Measurements from ENCODE around the gene JAKMIP2.
"Not testable (repeated sequence)": the region's sequence is repeated elsewhere in the genome, so short reads cannot be mapped to it uniquely, and the experiment has no call there.

JAKMIP2 gene

DNA sequence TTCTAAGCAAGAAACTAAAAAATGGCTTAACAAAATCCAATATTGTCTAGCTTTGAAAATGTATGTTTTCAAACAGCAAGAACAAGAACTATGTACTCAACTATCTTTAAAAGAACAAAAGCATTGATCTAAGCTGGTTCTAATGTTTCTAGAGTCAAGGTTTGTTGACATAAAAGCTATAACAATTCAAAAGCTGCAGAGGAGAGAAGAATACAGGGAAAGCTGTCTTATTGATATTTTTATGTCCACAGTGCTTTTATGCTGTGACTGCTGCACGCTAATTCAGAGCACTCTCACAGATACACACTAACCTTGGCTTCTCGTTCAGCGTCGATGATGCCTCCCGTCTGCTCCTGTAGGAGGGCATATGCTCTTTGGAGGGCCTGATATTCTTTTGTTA is 143.2 kb downstream of the JAKMIP2 start:
- no peak for DNase-seq

DNA sequence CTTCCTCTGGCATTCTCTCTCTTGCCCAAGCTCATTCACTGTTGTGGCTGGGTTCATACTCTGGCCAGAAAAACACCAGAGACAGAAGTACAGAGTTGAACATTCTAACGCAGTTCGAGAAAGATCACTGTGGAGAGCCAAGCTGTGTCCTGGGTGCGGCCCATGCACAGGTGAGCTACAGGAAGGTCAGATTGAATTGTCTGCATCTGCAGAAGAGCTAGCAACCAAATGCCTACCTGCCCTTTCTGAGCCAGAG is 145.9 kb downstream of the JAKMIP2 start:
- DNase-seq = no peak

DNA sequence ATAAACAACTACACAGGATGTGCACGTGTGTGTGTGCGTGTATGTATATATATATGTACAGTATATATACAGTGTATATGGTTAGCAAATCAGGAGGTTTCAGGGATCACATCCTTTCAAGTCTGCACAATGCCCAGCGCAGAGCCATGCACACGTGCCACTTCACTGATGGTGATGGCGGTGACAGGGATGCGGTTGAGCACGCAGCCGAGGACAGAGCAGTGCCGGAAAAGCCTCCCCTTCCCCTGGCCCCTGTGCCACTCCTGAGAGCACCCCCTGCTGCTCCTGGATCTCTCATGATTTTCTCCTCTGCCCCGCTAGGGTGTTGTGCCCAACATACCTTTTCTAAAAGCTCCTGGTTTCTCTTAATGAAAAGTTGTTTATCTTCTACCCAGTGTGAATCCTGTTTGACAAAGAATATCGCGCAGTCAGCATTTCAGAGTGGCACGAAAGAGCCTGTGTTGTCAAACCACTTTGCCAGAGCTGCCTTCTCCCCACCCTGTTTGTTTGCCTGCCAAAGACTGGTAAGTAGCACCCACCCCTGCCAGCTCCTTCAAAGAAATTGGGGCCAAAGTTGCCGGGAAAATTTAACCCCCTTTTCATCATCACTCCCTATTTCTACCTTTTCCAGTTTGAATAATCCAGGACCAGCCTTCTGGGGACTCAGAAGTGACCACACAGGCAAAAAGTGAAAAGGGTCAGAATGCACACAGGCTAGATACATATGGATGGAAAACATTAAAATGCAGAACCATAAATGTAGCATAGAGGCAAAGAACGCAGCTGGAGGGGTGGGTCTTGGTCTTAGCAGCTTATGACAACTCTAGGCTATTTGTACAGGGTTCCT is 146.4 kb downstream of the JAKMIP2 start:
- DNase-seq = no peak

DNA sequence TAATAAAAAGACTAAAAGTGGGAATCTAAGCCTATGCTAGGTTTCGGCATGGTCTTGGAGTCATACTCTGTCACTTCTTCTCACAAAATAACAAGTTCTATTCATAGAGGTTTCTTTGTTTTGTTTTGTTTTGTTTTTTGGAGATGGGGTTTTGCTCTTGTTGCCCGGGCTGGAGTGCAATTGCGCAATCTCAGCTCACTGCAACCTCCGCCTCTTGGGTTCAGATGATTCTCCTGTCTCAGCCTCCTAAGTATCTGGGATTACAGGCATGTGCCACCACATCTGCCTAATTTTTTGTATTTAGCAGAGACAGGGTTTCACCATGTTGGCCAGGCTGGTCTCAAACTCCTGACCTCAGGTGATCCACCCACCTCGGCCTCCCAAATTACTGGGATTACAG is 147.1 kb downstream of the JAKMIP2 start:
- not testable (repeated sequence) for DNase-seq

DNA sequence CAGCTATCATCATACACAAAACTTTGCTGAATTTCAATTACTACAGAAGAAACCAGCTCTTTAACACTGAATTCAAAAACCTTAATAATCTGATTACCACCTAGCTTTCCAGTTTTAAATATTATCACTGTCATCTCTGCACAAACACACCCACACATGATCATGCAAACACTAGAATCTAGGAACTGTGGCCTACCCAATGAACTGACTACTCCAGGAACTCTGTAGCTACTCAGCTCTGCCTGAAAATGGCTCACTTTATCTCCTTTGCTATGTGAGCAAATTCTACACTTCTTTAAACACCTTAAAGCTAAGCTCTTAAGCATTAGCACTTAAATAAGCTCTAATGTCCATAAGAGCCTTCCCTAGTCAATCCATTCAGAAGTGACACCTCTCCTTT is 149.4 kb downstream of the JAKMIP2 start:
- no peak for DNase-seq

DNA sequence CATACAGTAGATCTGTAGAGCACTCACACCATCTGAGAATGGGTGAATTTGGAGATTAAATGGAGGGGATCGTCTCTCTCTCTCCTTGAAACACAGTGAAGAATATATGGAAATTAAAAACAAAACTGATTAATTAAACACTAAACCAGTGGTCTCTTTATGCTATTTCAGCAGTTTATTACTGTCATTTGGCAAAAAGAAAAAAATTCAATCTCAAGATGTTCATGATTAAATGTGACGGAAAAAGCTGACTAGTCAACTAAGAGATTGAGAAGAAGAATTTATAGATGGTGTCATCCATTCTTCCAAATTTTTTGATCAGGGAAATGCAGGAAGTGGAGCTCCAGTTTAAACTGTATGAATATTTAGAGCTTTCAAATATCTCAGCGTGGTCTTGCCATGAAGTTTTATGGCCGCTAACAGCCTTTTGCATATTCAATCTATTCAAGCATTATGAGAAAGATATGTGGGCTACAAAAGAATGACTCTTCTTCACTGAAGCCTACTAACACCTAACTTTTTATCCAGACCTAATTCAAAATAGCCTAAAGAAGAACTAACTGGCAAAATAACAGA is 151.0 kb downstream of the JAKMIP2 start:
- DNase-seq = no peak

DNA sequence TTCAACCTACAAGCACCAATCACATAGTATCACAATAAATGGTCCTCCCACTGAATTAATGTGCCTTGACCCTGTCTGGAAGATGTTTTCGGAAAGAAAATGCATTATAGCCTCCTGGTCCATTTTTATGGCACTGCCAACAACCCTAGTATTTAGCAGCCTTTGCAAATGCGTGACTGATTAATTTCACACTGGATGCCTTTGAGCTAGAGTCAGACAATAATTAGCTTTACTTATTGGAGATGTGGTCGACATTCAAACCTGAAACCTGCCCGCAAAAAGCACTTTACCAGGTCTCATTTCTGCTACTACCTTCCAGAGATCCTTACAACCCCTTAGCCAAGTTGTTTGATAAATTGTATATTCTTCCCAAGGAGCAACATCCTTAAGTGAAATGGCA is 153.3 kb downstream of the JAKMIP2 start:
- DNase-seq = no peak

DNA sequence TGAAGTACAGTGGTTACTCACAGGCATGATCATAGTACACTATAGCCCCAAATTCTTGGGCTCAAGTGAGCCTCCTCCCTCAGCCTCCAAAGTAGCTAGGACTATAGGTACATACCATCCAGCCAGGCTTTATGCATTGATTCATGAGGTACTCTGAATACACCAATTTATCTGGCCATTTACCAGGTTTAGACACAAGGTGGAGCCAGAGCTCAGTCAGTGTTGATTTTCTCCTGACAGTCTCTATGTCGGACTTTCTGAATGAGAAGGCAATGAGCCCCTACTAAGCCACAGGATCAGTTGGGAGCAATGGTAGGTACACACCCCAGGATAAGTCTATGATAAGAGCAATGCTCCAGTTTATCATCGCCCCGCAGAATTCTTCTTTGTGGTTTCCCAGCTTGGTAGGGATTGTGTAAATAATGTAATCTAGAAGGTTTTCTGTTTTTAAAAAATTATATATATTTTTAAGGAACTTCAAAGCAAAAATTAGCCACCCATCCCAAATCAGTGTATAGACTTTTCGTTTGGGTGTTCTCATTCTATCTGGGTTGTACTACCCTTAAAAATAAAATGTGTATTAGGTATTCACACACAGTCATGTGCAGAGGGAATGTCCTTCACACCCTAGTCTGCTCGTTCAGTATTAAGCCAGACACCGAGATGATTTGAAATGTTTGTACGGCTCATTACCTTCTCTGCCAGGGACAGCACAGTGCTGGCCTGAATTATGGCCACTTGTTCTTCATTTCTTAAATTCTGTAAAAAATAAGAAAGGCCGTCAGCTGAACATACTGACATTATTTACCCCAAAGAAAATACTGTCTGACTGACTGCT is 154.3 kb downstream of the JAKMIP2 start:
- DNase-seq = peak; percentile 41 to 60

DNA sequence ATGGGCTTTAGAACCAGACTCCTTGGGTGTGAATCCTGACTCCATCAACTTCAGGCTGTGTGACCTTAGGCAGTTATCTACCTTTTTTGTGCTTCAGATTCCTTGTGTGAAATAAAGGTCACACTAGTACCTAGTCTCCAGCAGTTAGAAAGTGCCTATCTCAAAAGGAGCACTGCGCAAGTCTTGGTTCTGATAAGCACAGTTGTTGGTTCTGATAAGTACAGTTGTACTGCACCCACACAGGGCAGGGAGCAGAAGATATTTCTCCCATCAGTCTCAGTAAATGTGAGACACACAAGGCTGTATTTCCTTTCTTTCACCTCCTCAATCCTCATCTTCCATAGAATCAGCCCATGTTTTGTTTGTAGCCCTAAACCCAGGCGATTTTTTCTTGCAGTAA is 156.1 kb downstream of the JAKMIP2 start:
- no peak for DNase-seq

DNA sequence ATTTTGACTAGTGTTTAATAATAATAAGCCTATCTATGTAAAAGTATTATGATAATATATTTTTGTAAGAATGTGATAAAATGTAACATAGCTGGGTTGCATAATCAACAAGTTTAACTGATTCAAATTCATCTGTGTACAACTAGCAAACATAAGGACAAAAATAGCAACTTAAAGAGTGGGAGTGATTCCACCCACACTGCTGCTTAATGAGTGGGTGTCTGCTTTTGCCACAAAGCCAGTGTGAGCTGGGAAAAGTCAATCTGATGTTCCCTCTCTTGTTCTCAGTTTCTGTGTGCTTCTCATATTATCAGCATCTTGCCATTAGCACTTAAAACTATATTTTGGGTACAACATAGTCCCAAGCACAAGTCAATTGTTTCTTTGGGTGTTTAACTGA is 161.5 kb downstream of the JAKMIP2 start:
- no peak for DNase-seq

DNA sequence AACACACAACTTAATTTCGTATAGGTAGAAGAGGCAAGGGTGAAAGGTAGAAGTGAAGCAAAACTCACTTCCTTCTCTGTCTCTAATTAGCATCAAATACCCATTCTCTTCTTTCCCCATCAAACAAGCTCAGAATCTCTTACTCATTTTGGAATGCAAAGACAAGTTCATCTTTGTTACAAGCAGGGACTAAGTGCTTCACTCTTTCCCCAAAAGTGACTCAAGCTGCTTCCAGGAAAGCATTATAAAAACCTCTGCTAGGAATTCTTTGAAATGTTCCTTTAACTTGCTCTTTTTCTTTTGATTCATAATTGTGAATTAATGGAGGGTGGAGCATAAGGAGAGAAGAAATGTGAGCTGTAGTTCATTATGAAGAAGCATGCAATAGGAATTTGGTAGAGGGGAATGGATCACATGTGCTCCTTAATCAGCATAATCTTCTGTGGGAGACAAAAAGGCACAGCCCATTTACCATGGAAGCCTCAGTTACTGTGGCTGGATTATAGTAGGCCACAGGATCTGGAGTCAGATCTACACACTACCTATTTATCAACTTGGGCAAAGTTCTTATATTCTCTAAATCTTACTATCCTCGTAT is 163.1 kb downstream of the JAKMIP2 start:
- DNase-seq = no peak

DNA sequence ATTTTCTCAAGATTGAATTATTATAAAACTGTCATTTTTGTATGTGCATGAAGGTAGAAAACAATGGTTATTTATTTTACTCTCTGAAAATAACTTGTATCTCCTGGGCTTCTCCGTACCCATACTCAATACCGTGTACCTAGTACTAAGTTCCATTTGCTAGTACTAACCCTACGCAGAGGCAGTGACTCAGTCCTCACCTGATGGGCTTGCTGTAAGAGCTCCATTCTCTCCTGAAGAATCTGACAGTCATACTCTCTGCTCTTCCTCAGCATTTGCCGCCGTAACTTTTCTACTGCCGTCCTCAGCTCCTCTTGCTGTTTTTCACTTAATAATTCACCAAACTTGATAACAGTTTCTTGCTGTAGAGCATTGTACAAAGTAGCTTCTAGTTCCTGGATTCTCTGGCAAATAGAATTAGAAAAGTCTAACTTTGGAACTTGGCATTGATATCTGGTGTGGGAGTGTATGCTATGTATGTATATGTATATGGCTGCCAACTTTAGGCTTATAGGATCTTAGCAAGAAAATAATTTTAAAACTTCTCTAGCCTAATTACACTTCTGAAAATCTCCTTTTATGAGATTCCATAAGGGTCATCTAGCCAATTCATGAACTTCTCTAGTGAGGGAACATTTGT is 164.7 kb downstream of the JAKMIP2 start:
- no peak for DNase-seq

DNA sequence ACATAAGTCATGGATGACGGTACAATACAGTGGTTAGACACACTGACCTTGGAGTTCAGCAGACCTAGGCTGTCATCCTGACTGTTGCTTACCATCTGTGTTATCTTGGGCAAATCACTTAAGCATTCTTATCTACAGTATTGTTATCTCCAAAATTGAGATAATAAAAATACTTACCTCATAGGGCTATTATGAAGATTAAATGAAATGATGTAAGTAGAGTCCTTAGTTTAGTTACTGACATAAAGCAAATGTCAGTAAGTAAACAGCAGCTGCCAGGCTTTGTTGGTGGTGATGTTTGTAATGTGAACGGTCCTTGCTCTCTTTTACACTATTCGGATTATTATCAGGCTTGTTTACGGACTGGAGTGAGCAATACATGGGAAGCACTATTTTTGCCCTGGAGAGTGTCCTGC is 165.3 kb downstream of the JAKMIP2 start:
- DNase-seq = no peak

DNA sequence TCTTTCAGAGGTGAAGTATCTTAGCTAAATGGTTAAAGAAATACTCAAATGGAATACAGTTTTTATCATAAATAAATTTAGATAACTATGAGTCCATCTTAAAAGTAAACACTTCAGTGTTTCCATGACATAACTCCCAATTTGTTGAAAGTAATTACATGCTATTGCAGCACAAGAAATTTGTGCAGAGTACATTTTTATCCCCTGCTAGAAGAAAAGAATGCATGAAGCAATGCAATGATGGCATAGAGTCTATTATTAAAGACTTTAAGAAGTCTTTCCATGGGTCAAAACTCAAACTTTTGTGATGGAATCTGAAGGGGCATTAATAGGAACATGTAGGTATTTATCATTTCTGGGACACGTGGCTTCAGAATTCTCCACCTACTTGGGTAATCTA is 166.1 kb downstream of the JAKMIP2 start:
- no peak for DNase-seq

DNA sequence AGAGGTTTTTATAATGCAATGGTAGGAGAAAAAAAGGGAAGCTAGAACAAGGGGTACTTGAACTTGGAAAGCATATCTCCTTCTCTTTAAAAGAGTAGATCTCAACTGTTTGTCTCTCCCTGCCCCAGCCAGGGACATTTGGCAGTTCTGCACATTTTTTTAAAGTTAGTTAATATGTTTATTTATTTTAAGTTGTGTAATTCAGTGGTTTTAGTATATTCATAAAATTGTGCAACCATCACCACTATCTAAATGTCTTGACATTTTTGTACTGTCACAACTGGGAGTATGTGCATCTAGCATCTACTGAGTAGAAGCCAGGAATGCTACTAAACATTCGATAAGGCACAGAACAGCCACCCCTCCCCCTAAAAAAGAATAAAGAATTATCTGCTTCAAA is 169.2 kb downstream of the JAKMIP2 start:
- no peak for DNase-seq

DNA sequence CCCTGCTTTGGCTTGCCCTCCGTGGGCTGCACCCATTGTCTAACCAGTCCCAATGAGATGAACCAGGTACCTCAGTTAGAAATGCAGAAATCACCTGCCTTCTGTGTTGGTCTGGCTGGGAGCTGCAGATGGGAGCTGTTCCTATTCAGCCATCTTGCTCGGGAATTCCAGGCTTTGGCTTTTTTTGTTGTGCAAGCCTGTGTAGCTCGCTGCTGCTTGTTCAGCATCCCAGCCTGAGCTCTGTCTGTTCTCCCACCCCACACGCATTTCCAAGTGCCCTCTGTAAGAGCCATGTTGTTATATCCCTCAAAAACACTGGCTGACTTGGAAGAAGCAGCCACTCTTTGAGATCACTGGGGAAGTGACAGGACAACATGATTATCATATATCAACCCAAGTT is 171.0 kb downstream of the JAKMIP2 start:
- DNase-seq = no peak

DNA sequence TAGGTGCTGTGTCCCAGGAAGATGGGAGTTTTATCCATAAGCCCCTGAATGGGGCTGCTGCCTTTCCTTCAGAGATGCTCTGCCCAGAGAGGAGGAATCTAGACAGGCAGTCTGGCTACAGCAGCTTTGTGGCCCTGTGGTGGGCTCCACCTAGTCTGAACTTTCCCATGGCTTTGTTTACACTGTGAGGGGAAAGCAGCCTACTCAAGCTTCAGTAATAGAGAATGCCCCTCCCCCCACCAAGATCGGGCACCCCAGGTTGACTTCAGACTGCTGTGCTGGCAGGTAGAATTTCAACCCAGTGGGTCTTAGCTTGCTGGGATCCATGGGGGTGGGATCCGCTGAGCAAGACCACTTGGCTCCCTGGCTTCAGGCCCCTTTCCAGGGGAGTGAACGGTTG is 171.7 kb downstream of the JAKMIP2 start:
- no peak for DNase-seq

DNA sequence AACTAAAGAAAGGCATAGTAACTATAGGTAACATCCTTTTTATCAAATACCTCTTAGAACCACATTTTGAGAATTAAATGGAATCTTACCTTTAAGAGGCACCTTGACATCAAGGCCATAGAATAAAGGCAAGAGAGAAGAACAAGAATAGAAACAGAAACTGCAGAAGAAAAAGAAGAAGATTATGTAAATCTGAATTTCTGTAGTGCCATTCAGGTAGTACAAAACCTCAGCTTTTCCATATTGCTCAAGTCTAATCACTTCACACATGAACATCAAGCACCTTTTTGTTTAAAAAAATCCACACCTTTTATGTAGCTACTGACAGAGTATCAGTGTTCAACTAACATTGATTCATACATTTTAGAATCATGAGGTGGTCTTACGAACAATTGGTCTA is 180.9 kb downstream of the JAKMIP2 start:
- DNase-seq = no peak

DNA sequence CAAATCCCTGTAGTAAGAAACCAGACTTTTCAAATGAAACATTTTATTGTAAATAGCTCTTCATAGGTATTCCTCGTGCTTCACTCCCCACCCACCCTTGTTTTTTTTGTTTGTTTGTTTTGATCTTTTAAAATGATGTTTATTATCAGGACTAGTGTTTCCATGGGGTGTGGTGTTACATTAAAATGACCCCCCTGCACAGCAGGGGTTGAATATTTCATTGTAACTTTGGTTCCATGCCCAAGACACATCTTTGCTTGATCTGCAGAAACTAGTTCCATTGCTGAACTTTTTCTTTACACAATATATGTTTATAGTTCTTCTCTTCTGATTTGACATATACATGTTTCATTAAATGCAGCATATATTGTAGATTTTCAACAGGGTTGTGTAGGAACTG is 191.4 kb downstream of the JAKMIP2 start:
- DNase-seq = no peak

DNA sequence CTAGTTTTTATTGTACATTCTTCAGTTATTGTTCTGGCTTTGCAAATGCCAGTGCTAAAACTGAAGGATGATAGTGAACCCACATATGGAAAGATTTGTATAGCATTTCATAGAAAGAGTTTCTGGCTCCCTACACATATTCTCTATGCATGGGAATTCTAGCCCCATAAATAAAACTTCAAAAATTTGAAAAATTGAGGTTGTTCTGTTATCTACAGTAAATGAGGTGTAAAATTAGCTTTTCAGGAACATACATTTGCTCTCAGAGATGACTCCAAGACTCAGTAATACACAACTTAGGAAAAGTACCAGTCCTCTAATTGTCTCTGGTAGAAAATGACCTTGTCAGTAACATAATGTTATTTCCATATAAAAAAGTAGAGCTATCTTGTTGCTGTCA is 192.4 kb downstream of the JAKMIP2 start:
- DNase-seq = no peak

DNA sequence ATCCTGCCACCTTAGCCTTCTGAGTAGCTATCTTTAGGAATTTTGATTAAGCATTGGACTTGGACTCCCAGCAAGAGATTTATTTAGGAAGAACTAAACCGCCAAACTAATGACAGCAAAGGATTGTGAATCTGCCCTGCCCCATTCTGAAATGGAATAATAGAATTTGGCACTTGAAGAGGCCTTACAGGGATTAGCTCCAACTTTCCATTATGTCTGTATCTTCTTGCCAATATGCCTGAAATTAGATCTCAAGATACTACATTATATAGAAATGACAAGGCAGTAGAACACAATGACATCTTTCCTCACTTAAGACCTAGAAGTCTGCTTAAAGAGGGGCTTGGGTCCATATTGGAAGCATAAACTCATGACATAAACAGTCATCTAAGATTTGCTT is 195.7 kb downstream of the JAKMIP2 start:
- no peak for DNase-seq

DNA sequence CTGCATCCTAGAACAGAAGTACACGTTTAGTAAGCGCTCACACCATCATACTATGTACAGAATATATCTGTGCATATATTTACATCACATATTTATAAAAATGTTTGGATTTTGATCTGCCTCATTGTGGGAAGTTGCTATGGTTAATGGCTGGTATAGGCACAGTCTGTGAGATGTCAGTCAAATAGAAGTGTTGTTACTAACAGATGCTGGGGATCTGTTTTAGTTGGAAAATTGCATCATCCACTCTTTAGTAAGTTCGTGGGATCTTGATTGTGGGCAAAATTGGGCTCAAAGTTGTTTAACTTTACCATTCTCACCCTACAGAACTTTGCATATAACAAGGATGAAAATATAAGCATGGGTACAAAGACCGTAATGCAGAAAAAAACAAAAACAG is 196.3 kb downstream of the JAKMIP2 start:
- DNase-seq = no peak

DNA sequence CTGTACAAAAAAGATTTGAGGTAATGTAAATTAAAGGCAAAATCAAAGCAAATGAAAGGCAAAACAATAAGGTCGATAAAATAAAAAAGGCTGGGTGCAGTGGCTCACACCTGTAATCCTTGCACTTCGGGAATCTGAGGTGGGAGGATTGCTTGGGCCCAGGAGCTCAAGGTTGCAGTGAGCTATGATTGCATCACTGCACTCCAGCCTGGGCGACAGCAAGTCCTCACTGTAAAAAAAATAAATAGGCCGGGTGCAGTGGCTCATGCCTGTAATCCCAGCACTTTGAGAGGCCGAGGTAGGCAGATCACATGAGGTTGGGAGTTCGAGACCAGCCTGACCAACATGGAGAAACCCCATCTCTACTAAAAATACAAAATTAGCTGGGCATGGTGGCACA is 200.3 kb downstream of the JAKMIP2 start:
- DNase-seq = not testable (repeated sequence)

Measured in stimulated activated CD4-positive, alpha-beta T cell treated with anti-CD3 and anti-CD28 coated beads, Interleukin-2, amount 100 ng/mL, for 24 hours (primary cell).